CD1c-positive myeloid dendritic cell (primary cell): Measurements from ENCODE around the gene DCANP1.

Experiments used
- DNase-seq: peaks from one replicate; pipeline ENCODE4 v3.0.0-alpha.2; 2016; ENCODE audit errors: extremely low spot score

Gene DCANP1

DNA sequence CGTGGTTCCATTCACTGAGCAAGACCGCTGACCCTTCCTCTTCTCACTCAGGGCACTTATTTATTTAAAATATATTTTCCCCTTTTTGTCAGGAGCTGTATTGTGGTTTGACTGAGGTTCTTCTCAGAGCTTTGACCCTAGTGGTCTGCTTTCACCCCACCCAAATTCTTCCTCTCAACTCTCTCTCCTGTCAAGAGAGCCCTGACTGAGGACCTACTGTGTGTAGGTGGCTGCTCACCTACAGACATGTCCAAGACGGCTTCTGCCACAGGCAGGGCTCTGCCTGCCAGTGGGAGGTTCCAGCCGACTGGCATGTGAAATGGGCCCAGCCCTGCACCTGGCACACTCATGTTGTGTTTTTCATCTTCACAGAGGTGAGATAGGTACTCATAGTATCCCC, 5.2 kb downstream of the DCANP1 start:
- DNase-seq, result no peak

- DNase-seq, result peak; percentile 49
Measured at GRCh38 chr5:135441350-135441831, 5.8 kb downstream of the DCANP1 start.

DNA sequence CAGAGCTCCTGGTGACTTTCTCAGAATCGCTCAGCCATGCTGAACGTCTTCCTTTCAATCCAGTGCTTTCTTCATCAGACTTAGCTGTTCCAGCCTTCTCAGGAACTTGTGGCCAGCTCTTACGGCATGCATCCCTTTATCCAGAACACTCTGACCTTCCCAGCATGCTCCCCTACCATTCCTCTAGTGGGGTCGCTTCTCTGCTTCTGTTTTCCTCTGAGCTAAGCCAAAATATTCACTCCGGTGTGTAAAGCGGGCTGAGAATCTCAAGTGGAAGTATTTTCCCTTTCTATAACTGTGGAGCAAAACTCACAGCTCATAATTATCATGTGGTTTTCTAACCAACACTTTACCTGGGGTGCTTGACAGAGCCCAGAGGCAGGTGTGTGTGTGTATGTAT, 6.2 kb downstream of the DCANP1 start:
- peak; percentile 27 for DNase-seq

DNA sequence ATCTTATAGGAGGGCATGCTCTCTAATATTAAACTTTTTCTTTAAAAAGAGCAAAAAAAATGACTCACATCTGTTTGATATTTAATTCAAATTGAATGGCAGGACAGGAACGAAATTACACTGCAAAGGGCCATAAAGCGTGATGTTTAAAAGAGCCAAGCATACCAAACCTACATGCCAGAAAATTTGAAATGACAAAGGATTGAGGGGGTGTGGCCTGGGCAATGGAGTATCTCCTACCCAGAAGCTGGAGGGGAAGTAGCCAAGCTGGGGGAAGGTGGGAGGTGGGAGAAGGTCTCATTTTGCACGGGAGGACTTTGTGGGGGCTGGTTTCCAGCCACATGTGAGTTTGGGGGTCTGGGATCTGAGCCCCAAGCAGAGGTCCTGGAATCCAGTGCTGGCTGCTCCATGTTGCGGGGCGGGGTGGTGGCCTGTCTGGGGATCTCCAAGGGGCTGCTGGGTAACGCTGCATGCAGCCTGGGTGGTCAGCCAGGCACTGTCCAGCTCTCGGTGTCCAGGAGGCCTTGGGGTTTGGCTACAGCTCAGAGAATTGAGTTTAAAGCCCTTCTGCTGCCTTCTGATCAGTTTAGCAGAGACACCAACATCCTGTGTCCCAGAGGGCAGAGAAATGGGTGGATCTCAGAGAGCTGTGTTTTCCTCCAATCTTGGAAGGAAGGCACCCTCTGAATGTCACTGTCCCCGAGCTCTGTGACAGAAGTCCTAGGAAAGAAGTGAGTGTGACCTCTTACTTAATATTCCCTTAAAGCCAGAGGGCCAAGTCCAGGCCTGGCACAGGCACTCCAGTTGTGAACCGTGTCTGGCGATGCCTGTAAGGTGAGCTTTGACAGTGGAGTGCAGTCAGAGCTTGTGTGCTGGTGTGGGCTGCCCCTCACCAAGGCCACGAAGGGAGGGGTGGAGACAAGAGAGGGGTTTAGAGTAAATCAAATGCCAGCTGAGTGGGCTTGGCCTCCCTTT, 7.6 kb downstream of the DCANP1 start:
- DNase-seq, result peak; percentile 37

DNA sequence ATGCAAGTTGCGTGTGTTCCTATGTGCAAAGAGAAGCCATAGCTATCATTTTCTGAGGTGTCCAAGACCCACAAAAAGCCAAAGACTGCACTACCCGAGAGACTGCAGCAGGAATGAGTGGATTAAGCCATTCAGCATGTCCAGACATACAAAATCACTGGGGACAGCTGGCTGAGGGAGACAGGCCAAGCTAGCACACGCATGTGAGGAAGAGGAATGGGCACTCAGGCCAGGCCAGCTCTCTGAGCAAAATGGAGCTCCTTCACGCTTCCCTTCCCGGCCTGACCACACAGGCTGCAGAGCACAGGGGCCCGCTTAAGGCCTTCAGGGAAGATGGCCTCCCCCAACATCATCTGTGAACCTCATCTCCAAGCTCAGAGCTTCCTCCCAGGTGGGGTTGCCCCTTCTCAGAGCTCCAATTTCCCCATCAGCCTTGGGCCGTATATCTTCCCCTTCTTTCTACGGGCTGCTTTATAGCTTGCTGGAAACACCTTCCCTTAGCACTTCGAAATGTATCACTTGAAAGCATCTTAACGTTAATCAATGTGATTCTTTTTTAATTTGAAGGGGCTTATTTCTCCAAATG, 8.4 kb downstream of the DCANP1 start:
- DNase-seq, result no peak

GRCh38 chr5:135437796-135438560, 9.2 kb downstream of the DCANP1 start:
- DNase-seq, result peak; percentile 70

- peak; percentile 83 for DNase-seq
Measured at GRCh38 chr5:135437422-135437795, 9.7 kb downstream of the DCANP1 start.

DNA sequence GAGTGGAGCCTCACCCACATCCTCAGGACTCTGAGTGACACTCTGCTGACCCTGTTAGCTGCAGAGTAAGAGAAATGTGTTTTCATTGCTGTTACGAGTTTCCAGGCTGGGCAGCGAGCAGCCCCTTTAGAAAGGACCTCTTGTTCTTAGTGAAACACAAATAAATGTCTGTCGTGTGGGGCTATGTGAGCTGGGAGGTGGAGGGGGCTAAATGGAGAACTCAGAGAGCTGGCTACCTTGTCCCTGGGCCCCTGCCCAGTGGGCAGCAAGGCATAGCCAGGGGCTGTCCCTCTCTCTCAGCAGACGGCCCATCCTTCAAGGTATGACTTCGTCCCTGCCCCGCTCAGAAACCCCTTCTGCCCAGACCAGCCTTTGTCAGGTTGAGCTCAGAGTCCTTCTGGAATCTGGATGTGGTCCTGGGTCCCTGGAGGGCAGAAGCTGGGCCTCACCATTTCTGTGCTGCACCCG, 10.2 kb downstream of the DCANP1 start:
- no peak for DNase-seq

DNA sequence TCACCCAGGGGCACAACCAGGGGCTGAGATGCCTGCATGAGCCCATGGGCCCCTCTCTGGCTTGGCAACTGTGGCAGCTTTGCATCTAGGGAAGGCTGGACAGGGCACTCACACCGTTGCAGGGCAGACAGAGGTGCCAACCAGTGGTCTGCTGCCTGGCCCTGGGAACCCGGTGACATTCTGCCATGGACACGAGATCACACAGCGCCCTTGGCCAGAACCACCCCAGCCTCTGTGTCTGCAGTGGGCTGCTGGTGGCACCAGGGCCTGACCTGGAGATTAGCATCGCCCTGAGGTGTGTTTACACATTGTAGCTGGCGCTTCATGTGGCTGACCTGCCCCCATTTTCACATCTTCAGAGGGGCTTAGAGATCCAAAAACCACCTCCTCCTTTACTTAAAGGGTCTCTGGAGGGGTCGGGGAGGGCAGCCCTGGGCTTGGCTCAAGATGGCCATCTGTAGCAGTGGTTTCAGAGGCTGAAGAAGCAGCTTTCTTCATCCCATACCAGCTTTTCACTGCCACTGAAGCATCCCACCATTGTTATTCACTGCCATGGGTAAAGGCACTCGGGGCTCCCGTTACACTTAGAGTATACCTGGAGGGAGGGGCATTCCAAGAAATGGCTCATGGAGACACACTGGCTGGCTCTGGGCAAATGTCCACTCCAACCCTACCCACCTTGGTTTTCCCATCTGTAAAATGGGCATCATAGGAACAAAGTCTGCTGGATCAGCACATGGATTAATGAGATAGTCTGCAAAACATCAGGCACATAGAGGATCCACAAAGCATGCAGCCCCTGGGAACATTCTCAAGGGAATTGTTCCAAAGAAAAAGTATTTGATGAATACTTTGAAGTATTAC, 11.4 kb downstream of the DCANP1 start:
- DNase-seq, result no peak

GRCh38 chr5:135434591-135435466, 12.3 kb downstream of the DCANP1 start:
- DNase-seq, result no peak

GRCh38 chr5:135433681-135434426, 13.3 kb downstream of the DCANP1 start:
- DNase-seq, result peak; percentile 62

GRCh38 chr5:135432113-135432512, 15.0 kb downstream of the DCANP1 start:
- DNase-seq, result no peak

- no peak for DNase-seq
Measured at GRCh38 chr5:135430135-135430437, 17.1 kb downstream of the DCANP1 start.

DNA sequence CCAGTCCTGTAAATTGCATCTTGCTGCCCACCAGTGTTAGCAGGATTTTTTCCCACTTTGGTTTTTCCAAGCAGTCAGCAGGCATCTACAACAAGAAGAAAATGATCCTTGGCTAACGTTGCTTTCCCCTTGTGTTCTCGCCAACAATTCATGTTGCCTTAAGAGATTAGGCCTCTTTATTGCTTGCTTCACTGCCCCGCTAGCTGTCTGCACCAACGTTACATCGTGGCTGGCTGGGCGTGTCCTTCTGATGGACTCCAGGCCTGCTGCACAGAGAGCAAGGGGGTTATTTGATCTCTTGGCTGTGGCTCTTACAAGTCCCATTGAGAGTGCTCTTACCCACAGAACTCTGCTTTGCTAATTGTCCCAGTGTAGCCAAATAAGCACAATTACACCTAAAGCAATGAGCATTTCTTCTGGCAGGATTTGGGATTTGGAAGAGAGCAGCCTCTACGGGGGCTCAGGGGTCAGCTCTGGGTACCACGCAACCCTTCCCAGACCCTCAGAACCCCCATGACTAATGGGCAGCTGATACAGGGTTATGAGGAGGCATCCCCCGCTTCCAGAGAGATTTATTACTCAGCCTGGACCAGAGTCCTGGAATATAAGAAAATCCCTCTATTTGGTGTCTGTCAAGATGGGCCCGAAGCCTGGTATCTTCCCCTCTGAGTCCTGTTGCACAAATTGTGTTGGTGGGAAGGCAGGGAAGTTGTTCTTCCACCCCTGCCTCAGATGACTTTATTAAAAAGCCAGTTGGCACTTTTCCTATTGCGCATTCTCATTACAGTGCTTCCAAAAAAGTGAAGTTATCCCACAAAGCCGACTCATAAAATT, 17.6 kb downstream of the DCANP1 start:
- peak; percentile 42 for DNase-seq

- DNase-seq, result no peak
Measured at GRCh38 chr5:135428586-135428985, 18.6 kb downstream of the DCANP1 start.

DNA sequence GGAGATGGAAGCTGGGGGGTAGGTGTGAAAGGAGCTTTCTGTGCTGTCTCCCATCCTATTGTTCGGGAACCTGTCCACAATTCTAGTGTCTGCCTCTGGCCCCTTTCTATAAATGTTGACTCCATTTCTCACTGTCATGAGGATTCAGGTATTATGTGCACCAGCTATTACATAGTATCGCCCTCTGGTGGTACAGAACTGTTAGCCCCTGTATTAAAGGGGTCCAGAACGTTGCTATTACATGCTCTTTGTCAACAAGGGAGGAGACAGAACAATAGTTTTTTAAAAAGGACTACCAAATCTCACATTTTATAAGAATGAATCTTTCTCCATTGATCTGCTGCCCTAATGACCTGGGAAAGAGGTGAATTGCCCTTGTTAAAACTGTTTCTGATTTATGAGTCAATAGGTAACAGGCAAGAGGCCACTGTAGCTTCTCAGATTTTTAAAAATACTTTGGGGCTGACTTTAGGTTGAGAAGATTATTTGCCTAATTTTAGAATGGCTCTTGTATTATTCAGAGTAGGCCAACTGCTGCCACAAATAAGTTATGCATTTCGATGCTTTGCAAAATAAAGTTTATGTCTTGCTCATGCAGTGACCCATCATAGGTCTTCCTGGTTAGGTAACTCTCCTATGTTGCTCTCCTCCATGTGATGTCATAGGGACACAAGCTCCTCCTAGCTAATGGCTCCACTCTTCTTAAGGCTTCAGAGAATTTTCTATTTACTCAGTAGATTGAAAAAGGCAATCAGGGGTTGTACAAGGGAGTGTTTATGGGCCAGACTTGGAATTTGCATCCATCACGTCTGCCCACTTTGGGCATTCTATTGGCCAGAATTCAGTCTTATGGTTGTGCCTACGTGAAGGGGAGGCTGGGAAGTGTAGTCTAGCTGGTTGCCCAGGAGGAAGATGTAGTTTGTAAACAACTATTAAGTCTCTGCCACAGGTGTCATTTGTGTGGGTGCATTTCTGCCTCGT, 20.8 kb downstream of the DCANP1 start:
- peak; percentile 51 for DNase-seq

DNA sequence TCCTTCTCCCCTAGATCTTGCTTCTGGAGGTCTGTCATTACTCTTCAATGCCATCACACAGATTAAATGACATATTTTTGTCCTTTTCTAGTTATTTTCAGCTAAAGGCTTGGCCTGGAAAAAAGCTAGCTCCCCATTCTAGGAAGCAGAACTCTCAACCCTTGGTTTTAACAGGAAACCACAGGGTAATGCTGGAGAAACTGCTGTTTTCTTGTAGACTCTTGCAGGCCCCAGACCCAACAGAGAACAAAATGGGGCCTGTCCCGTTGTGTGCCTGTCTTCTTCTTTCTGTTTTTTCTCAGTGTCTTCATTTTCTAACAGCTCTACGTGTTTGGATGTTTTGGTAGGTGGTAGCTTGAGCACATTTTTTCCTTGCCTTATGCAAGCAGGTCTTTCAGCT, 21.5 kb downstream of the DCANP1 start:
- DNase-seq, result peak; percentile 28

GRCh38 chr5:135423846-135424168, 23.3 kb downstream of the DCANP1 start:
- no peak for DNase-seq
